Fibroblast of lung (primary cell): ENCODE measurements around the gene MAP1LC3C.

Experiments used
- CTCF ChIP-seq, 2 donors: IDR thresholded peaks in 1 of 2; conservative IDR thresholded peaks in 1 of 2; 1 replicate in 1 of 2; 2 replicates in 1 of 2; pipeline ENCODE4 v1.5.1; 2011 to 2012; ENCODE audit warnings: low read length in 2 of 2, control low read depth in 1 of 2, inconsistent platforms in 1 of 2, low read depth in 1 of 2, mild to moderate bottlenecking in 1 of 2
- EZH2 ChIP-seq: IDR thresholded peaks from 2 replicates; pipeline ENCODE4 v1.5.1; 2012; ENCODE audit warnings: low read length, control low read depth, mild to moderate bottlenecking; ENCODE audit errors: missing control alignments

GRCh38 chr1:241957692-241958494, 41.0 kb downstream of the MAP1LC3C start, which contains the start of gene BECN2:
- TF ChIP-seq CTCF (conservative IDR thresholded peaks at IDR 0.05 in 1 of 2, IDR thresholded peaks at IDR 0.05 in 1 of 2; ENCODE audit: low read depth in 1 of 2, low read length in 2 of 2) (no peak), EZH2 (no peak)
